NCI-H2081 (cell line): ENCODE results near the gene HAPSTR1.

Source experiments
- DNase-seq, 2 experiments: peaks; one replicate each; lab custom pipeline; 2025; lab: John Stamatoyannopoulos, UW

Gene HAPSTR1

DNA sequence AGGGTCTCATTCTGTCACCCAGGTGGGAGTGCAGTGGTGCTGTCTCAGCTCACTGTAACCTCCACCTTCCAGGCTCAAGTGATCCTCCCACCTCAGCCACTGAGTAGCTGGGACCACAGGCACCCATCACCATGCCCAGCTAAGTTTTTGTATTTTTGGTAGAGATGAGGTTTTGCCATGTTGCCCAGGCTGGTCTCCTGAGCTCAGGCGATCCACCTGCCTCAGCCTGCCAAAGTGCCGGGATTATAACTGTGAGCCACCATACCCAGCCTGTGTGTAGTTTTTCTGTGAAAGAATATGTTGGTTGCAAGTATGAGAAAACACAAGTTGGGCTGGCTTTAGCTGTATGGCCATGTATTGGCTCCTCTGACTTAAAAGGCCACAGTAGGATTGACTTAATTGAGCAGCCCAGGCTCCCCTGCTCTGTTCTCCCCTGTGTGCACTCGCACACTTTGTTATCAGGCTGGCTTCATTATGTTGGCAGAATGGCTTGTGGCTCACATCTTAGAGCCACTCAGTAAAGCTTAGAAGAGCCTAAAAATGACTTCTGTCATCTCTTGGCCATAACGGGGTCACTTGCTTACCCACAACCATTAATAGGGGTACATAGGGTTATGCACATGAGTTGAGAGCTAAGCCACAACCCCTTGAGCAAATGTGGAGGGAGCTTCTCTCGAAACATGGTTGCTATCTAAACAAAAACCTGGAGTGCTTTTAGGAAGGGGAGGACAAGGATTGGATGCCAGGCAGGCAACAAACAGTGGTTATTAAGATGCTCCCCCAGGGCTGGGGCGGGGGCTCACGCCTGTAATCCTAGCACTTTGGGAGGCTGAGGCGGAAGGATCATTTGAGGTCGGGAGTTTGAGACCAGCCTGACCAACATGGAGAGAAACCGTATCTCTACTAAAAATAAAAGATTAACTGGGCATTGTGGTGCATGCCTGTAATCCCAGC lies 6.1 kb downstream of the HAPSTR1 start:
- no peak for DNase-seq

- DNase-seq = no peak
Measured at GRCh38 chr16:9098377-9099090, 7.1 kb downstream of the HAPSTR1 start.

DNA sequence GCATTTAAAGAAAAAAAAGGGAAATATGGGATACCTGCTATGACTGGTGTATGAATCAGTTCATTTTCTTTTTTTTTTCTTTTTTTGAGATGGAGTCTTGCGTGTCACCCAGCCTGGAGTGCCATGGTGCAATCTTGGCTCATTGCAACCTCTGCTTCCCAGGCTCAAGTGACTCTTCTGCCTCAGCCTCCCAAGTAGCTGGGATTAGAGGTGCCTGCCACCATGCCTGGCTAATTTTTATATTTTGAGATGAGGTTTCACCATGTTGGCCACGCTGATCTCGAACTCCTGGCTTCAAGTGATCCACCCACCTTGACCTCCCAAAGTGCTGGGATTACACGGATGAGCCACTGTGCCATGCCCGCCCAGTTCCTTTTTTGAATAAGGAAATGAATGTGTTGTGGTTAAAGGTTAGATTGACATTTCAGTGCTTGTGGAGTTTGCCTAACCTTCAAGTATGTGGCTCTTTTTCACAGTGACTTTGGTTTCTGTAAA lies 7.7 kb downstream of the HAPSTR1 start:
- DNase-seq = no peak

- no peak for DNase-seq
Measured at GRCh38 chr16:9102379-9102778, 10.9 kb downstream of the HAPSTR1 start.

GRCh38 chr16:9102943-9103342 lies 11.5 kb downstream of the HAPSTR1 start:
- no peak for DNase-seq

- no peak for DNase-seq
Measured at GRCh38 chr16:9103546-9103945, 12.1 kb downstream of the HAPSTR1 start.

DNA sequence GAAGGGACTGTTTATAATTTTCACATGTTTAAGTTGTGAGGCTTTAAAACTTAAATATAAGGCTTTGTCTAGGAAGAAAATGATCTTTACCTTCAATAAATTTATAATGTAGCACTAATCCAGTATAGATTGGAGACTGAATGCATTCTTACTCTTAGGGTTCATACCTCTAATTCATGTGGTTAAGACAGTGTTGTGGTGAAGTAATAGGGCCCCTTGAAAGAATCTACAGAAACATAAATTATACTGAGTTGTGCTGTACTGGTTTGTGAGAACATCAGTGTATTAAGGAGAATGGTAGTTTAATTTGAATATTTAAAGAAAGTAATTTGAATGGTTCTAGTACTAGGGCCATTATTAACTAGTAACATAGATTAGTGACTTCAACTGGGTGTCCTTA lies 13.7 kb downstream of the HAPSTR1 start:
- DNase-seq = no peak

GRCh38 chr16:9107025-9107970 lies 15.9 kb downstream of the HAPSTR1 start:
- DNase-seq = no peak

DNA sequence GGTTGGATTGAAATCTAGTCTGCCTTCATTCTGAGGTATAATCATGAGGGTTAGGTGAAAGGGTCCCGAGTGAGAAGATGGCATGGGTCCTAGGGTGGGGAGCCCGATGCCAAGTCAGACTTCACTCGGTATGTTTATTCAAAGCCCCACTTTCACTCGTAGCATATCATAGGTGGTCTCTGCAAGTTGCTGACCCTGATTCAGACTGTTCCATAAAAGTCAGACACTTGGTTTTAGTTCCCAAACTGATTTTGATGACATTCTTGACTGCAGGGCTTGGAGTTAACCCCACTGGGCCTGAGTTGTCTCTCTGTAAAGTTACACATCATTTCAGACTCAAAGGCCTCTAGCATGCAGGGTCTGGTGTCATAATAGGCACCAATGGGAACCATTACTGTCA lies 17.8 kb downstream of the HAPSTR1 start:
- no peak for DNase-seq

GRCh38 chr16:9112166-9112843 lies 20.9 kb downstream of the HAPSTR1 start:
- no peak for DNase-seq

- no peak for DNase-seq
Measured at GRCh38 chr16:9112844-9113186, 21.4 kb downstream of the HAPSTR1 start.

GRCh38 chr16:9113707-9114106 lies 22.3 kb downstream of the HAPSTR1 start:
- no peak for DNase-seq

GRCh38 chr16:9114112-9114511 lies 22.7 kb downstream of the HAPSTR1 start:
- DNase-seq = no peak

DNA sequence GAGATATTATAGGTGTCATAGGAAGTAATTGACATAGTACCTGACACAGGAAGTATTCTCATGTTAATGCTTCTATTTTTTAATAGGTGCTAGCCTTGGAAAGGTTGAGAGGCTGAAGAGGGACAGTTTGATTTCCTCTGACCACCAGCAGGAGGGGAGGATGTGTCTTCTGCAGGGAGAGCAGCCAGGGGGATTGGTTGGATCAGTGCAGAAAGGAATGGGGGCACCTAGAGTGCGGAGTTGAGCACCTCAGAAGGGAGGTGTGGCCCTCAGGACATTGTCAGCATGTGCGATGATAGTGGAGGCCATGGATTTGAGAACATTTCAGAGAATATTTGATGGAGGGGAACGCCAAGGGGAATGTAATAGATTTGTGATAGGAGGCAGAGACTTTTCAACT lies 23.4 kb downstream of the HAPSTR1 start:
- DNase-seq = no peak

GRCh38 chr16:9115277-9115676 lies 23.8 kb downstream of the HAPSTR1 start:
- DNase-seq = no peak

GRCh38 chr16:9116141-9116540 lies 24.7 kb downstream of the HAPSTR1 start:
- DNase-seq = no peak

- no peak for DNase-seq
Measured at GRCh38 chr16:9118170-9118569, 26.7 kb downstream of the HAPSTR1 start.

DNA sequence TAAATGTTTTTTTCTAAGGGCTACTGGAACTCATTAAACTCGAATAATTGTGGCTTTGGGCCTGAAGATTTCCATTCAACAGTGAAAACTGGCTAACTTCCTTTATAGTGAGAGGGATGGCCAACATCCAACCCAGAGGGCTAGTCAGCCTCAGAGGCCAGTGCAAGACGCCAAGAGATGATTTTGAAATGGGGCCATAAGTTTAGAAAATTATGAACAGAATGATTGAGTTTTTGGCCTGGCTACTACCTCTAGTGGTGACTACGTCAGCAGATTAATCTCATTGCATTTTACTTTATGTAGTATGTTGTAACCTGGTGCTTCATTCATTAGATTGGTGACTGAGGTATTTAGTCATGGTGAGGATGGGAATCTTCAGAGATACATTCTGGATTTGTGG lies 28.4 kb downstream of the HAPSTR1 start:
- no peak for DNase-seq

- no peak for DNase-seq
Measured at GRCh38 chr16:9122342-9122741, 30.9 kb downstream of the HAPSTR1 start.

DNA sequence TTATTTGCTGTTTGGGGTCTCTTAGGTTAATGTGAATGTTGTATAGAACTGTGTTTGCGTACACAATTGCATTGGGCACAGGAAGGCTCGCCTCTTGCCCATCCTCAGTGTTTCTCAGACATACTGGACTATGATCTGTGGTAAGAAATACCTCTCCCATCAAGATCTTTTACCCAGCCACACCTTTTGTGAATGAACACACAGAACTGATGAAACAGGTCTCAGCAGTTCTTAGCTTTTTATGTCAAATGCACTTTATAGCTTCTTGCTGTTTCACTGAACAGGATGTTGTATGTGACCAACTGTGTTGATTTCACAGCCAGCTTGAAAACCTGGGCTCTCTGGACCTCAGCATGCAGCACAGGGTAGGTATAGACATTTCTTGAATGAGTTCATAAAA lies 31.5 kb downstream of the HAPSTR1 start:
- DNase-seq = no peak

DNA sequence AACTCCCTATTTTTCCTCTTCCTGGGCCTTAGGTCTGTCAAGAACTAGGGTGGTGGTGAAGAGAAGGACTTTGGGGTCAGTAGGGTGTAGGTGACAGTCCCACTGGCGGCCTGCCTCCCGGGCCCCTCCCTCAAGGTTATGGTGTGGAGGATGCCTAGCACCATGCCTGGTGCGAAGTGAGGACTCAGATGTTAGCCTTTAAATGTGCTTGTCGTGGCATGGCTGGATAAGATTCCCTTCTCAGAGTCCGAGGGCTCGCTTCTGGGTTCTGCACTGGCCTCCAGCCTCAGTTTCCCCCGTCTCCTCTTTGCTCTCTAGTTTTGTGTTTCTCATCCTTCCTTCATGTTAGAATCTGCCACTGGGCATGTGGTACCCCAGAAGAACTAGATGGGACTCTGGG lies 32.0 kb downstream of the HAPSTR1 start:
- DNase-seq = no peak
